Vagina (tissue), 2 donors: ENCODE results near the gene RECK.

ENCODE experiments used
- CTCF ChIP-seq, 3 experiments: fragments of 450-650 bp in 2 of 3; fragments of 200-600 bp in 1 of 3; sonication (generic) in 1 of 3; IDR thresholded peaks; one replicate each; pipeline ENCODE4 v1.5.1; 2017 to 2019; ENCODE audit warnings: antibody characterized with exemption in 3 of 3, mild to moderate bottlenecking in 2 of 3, moderate library complexity in 2 of 3
- POLR2A ChIP-seq, 2 donors: fragments of 450-650 bp; IDR thresholded peaks; one replicate each; pipeline ENCODE4 v1.6.1; 2017; ENCODE audit warnings: antibody characterized with exemption in 2 of 2, mild to moderate bottlenecking in 2 of 2, moderate library complexity in 2 of 2
- POLR2AphosphoS5 ChIP-seq, 2 donors: sonication (generic); formaldehyde crosslinking; IDR thresholded peaks; one replicate each; pipeline ENCODE4 v1.9.0; 2017; ENCODE audit warnings: antibody characterized with exemption in 2 of 2, mild to moderate bottlenecking in 2 of 2, low read depth in 1 of 2; ENCODE audit not compliant: insufficient read depth in 1 of 2

DNA sequence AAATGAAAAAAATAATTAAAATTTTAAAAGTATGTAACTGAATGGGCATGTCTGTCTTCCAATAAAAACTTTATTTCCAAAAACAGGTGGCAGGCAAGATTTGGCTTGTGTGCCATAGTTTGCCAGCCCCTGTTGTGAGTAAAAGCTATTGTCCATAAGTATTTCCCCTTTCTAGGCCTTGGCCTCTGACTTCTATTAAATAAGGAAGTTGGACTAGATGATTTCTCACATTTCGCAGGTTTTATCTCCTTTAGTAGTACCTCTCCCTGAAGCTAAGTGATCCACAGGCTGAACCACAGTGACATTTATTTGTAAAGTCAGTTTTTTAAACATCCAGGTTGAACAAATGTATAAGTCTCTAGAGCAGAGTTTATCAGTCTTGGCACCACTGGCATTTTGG, 41.3 kb downstream of the RECK start:
- TF ChIP-seq CTCF (IDR thresholded peaks at IDR 0.05): no peak
- no peak for TF ChIP-seq POLR2A (IDR thresholded peaks at IDR 0.05)
- TF ChIP-seq POLR2AphosphoS5 (IDR thresholded peaks at IDR 0.05; ENCODE audit: insufficient read depth in 1 of 2, low read depth in 1 of 2): no peak
